HG02798 (cell line): ENCODE measurements around the gene PTER.

Experiments
- ATAC-seq: cut with Tn5 transposase; IDR thresholded peaks from one replicate; pipeline ENCODE4 v1.9.1; 2021; ENCODE audit warnings: mild to moderate bottlenecking; ENCODE audit not compliant: unreplicated experiment, poor library complexity

Gene PTER

DNA sequence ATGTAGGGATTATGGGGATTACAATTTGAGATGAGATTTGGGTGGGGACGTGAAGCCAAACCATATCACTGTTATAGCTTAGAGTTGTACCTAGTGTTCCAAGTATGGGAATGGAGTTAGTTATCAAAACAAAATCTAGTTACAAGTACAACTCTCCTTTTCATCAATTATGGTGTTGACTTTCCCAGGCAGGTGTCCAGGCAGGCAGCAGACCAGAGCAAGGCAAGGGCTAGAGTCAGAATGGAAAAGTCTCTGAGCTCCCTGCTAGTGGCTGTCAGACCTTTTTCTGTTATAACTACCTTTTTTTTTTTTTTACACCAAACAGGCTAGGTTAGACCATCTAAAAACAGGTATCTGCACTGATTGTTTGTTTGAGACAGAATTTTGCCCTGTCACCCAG, 29.2 kb downstream of the PTER start:
- ATAC-seq = no peak

DNA sequence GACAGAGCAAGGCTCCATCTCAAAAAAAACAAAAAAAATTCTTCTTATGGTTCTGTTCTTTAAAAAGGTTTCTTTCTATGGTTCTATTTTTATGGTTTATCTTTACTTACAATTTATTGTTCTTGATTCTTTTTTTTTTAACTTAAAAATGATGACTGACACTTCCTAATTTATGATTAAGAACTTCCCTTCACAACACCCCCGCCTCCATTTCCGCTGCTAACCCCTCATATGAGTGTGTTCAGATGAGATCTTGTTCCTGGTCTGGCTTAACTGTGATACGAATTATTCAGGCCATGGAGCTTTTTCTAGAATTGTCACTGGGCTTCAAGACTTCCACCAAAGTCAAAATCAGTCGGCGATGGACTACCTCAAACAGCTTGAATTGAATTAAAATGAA, 33.9 kb downstream of the PTER start:
- no peak for ATAC-seq

DNA sequence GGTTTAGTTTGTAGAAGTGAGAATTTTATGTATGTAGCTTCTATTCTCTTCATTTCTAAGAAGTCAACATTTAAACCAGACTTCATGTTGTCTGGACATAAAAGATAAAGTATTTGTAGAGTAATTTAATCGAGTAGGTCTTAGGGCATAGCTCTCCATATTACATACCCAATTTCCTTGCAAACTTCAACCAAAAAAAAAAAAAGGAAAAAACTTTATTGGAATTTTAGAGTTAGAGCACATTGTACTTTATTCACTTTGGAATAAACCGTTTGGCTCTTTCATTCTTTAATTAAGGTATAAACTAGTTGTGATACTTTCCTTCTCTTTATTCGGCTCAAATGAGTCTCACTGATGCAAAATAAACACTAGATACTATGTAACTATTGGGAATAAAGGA, 36.0 kb downstream of the PTER start:
- no peak for ATAC-seq

DNA sequence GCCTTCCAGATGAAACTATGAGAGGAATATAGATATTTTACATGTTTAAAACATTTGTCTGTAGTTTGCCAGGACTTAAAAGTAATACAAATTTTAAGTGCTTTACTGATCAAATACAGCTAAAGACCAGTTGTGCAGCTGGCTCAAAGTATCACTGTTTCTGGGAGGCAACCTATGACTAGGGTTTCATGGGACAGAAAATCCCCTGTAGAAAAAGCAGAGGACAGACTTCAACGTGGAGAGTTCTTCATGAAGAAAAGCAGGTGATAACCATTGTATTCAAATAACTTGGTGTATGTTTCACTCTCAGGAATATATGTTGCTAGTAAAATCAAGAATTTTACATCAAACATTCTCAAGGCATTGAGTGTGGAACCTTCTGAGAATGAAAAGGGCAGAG, 40.9 kb downstream of the PTER start:
- ATAC-seq = no peak

DNA sequence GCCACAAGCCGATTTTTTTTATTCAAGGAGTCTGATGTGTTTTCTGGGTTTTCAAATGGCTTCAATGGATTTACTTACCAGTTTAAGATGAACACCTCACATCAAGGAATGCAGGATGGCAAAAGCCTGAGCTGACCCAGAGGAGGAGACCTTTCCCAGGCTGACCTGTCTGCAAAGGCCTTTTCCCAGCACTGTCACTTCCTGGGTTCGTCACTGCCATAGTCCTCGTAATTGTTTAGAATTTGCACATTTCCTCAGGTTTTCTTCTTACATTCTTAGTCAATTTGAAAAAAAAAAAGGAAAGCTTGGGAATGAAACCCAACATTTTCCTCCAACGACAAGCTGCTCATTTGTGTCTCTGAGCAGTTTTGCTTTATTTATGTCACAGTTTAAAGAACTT, 42.0 kb downstream of the PTER start:
- no peak for ATAC-seq

DNA sequence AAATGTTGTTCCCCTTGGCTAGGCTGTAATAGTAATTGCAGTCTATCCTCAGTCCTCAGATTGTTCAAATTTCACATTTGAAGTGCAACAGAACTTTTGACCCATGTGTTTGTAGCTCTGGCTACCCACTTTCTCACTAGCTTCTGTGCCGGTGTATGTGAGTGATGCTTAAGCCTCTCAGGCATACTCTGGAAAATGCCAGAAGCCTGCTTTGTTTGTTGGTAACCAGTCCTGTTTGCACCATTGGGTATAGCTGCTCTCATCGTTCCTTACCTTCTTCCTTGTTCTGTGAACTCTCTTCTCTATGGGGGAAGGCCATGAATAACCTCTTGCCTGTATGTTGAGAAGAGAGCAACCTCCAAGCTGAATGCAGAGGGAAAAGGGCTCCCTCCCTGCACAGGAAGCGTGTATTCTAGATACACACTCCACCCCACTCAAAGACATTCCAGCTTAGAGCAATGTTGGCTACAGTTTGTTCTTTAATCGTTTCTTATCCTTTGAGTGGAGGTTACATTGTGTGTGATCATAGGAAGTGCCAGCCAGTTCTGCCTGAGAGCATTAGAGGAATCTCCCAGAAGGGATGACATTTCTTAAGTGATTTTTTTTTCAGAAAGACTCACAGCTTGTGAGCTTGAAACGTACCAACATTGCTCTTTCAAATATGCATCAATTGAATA, 44.4 kb downstream of the PTER start:
- ATAC-seq = no peak

DNA sequence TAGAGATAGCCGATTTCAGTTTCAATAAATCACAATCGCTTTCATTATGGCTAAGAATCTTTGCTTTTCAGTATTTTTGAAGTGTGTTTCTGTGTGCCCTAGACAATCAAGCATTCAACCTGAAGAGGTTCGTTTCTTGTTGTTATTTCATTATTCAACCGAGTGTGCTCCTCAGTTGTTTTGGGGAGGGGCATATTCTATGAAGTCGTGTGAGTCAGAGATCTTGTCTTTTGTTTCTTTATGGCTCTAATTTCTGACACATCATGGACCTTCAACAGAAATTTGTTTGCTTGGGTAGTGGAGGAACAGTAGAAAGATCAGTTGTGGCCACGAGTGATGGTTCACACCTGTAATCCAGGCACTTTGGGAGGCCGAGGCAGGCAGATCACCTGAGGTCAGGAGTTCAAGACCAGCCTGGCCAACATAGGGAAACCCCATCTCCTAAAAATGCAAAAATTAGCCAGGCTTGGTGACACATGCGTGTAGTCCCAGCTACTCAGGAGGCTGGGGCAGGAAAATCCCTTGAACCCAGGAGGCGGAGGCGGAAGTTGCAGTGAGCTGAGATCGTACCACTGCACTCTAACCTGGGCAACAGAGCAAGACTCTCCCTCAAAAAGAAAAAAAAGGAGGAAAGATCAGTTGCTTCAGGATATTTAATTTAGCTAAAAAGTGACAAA, 46.6 kb downstream of the PTER start:
- no peak for ATAC-seq

DNA sequence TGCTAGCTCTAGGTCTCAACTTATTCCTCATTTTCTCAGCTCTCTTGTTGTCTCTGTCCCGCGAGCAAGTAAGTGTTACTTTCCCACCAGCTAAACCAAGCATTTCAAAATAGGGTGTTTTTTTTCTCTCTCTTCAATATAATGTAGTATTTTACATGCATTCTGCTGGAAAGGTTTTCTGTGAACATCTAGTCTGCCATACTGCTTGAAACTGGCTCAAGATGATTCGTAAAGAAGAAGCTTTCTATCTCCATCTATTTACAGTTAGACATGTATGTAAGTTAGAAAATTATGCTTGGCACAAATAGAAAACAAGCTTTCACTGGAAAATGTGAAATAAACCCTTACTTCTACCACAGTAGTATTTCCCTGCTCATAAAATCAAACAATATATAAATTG, 53.7 kb downstream of the PTER start:
- no peak for ATAC-seq

DNA sequence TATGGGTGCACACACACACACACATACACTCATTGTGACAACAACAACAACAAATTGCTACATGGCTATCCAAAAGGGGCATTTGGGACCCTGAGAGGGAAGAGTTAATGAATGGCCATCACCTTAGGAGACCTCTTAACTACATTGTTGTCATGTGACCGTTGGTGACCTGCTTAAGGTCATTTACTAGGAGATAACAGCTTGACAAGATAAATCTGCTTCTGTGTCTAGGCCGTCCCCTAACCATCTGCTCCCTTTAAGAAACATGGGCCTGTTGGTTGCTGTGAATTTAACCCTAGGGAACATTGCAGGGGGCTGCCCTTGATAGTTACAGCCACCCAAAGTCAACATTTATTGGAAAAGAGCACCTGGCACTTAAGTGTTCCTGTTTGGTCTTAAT, 55.1 kb downstream of the PTER start:
- ATAC-seq = no peak

DNA sequence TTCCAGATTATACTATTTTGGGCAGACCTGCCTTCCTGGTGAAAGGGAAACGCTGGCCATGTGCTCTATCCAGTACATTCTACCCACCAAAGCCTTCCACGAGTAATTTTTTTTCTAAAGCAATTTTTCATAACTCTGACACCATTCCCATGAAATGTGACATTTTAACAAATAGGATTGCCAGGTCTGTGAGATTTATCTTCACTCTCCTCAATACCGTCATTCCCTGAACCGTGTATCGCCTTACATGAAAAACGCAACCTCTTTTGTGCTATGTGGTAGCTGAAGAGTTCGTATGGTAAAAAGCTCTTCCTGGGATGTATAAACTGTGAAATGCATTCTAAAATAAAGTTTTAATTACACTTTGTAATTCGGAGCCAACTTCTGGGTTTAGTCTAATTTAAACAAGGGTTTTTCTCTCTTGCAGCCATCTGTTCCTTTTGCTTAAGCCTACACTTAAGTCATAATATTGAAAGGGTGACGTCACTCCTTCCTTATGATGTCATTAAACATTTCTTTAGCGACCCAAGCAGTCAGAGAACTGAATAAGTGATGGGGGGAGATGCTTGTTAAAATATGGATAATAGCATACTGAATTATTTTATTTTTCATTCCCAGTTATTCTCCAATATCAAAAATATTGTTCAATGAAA, 57.2 kb downstream of the PTER start:
- no peak for ATAC-seq

DNA sequence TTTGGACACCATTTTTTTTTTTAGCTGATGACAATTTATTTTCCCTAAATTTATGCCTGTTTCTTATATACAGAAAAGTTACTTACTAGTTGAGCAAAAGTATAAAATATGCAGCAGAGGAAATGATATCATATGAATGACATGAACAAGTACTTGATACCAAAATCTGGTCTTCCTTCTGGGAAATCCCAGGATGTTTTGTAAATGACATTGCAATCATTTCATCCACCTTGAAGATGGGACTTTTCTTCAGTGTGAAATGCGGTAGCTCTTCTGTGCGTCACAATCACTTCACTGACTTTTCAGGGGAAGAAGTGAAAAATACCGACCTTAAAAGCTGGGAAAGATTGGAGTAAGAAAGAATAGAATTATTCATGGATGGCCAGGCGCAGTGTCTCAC, 61.1 kb downstream of the PTER start:
- no peak for ATAC-seq

DNA sequence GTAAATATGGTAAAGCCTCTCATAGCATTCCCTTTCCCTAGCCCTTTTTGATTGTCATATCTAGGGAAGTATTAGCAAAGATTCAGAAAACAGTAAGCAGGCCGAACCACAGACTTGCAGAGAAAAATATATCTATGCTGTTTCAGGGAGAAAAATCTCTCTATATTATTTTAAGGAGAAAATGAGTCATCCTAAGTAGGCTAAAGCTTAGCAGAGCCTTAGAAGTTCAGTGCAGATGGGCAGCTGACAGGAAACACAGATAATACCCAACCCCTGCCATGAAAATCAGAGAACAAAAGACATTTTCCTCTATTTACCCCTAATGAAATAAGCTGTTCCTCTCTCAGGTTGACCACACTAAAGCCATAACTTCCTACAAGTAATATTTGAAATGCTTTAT, 68.4 kb downstream of the PTER start:
- no peak for ATAC-seq

DNA sequence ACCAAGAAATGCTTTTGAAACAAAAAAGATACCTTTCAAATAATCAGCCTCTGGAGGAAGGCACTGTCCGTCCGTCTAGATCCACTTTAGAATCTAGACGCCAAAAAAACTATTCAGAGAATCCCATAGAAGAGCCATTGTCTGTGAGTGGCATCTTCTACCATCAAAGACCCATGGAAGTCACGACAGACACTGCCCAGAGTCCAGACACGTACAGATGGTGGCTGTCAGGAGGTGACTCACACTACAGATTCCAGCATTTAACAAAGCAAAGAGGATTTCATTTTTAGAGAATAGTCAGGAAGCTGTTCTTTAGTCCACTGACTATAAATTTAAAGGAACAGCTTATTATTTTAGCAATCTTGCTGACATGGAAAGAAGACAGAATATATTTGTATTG, 73.2 kb downstream of the PTER start:
- ATAC-seq = no peak

DNA sequence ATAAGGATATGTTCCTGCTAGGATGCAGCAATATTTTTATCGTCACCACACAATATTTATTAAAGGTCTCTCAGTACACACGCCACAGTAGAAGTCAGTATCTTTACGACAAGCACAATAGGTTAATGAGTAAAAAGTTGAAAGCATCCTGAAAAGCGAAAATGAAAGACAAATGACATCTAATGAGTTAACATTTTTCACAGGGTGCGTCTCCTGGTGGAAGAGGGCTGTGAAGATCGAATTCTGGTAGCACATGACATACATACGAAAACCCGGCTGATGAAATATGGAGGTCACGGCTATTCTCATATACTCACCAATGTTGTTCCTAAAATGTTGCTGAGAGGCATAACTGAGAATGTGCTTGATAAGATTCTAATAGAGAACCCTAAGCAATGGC, 74.0 kb downstream of the PTER start:
- no peak for ATAC-seq

DNA sequence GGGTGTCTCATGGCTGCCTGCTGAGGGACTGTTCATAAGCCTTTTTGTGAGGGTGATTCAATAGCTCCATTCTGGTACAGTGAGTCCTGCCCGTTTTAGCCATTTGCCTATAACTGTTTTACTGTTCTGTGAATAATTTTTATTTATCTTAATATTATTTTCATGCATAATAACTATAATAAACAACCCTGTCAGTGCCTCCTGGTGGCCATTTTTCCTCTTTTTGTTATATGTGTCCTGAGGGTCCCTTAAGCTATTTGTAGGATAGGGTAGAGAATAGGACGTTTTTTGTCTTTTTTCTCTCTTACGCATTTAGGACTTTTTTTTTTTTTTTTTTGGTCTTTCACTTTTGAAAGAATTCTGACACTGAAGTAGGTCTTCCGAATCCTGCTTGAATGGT, 82.0 kb downstream of the PTER start:
- peak; percentile 8 for ATAC-seq

DNA sequence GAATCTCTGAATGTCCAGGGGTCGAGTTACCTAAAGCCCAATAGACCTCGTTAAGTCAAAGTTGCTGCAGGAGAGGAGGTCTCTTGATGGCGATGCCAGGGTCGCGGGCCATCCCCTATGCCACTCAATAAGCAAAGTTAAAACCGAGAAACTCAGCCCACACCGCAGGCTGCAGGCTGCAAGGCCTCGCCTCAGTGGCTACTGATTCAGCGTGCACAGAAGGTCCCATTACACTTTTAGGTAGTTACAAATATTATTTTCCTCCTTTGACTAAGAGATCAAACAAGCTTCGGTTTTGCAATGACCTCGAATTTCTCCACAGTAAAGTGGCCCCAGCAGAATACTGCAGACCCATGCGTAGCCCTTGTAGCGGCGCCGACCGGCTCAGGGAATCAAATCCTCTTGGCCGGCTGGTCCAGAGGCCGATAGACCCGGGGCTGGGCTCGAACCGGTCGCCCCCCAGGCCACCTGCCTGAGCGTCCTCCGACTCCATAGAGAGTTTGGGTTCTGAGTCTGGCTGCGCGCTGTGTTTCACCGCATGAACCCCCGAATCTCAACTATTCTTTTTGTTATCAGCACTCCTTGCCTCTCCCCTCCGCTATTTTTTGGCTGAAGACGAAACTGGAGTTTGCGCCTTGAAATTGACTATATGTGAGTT, 82.6 kb downstream of the PTER start:
- ATAC-seq = peak; percentile 64

DNA sequence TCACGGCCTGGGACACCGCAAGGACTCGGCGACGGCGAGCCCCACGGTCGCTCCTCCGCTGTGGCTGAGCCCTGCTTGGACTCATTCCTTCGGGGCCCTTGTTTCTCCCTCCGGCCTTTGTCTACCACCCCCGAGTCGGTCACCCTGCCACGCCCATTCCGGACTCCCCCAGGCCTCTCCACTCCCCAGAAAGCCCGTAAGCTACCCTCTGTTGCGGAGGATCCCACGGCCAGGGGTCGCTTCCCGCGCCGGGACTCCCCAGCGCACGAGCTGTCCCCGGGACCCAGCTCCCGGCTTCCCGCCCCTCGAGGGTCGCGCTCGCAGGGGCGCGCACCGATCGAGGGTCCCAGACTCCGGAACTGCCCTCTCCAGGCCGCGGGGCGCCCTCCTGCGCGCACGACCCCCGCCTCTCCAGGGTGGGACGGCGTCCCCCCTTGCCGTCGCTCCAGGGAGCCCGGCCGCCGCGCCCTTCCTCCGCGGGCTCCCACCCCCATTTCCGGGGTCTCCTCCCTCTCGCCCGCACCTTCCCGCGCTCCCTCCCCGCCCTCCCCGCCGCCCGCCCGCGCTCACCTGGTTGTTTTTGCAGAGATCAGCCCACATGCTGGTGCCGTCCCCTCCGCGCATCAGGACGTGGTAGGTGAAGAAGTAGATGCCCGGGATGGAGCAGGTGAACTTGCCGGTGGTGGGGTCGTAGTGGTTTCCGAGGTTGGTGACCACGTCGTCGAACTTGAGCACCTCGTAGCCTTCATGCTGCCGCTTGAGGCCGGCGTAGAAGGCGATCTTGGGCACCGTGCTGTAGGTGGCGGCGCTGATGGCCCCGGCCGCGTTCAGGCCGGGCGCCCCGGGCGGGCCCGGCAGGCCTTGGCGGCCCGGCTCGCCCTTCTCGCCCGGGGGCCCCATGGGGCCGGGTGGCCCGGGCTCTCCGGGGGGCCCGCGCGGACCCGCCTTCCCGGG, 83.4 kb downstream of the PTER start:
- peak; percentile 34 for ATAC-seq

DNA sequence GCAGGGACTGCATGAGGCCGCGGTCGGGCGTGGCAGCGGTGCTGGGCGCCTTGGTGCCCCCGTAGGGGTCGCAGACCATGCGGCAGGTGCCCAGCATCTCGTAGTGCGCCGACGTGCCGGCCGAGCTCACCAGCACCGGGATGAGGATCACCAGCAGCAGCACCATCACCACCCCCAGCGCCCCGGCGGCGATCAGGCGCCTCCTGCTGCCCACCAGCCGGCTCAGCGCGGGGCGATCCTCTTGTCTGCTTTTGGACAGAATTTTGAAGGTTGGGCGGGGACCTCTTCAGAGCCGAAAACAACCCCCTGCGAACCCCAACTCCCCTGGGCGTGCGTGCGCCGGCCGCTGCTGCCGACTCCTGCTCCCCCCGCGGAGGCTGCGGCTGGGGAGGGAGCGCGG, 84.1 kb downstream of the PTER start:
- peak; percentile 50 for ATAC-seq

DNA sequence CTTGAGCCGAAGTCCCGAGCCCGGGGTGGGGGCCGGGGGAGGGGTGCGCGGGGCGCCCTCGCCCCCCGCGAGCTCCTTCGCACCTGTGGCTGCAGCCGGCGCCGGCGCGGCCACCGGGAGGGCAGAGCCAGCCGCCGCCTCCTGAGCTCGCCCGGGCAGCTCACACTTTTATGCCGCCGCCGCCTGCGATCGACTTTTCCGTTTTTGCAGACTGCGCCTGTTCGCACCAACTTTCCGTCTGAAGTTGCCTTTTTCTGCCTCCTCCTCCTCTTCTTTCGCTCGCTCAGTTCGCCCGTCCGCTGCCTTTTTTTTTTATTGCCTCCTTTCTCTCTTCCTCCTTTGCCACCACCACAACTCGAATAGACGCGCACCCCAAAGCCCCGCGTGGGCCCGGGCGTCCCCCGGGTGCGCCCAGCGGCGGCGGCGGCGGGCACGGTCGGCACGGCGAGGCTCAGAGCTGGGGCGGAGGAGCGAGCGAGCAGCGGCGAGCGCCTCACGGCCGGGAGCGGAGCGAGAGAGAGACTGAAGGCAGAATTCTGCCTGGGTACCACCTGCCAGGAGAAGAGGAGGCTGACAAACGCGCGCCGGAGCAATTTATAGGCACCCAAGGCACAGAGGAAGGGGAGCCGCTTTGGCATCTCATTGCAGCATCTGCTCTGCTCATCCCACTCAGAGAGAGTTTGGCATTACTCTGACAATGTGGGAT, 84.7 kb downstream of the PTER start, which contains the start of gene C1QL3:
Gene C1QL3 (minus strand): TSS at position 569 of the 706 bp plus-strand sequence. CDS start 814 bp downstream, outside the sequence.
- peak; percentile 28 for ATAC-seq
